GM23338 (cell line): ENCODE results near the gene NELFE.

Experiments used
- JUNB ChIP-seq: IDR thresholded peaks from one replicate; pipeline ENCODE4 v1.6.1; 2016; ENCODE audit warnings: antibody characterized with exemption; ENCODE audit not compliant: unreplicated experiment
- POLR2AphosphoS5 ChIP-seq: IDR thresholded peaks from 2 replicates; pipeline ENCODE4 v1.6.1; 2016; ENCODE audit warnings: antibody characterized with exemption, low read depth
- ZNF114 ChIP-seq: fragments of 250-450 bp; sonication (Bioruptor Pico); IDR thresholded peaks from 2 replicates; pipeline ENCODE4 v1.5.0; 2020; ENCODE audit warnings: mild to moderate bottlenecking, moderate library complexity
- ZNF331 ChIP-seq: fragments of 250-450 bp; sonication (Bioruptor Pico); IDR thresholded peaks from 2 replicates; pipeline ENCODE4 v1.5.0; 2020; ENCODE audit warnings: low read depth, mild to moderate bottlenecking, moderate library complexity
- TF ChIP-seq, protein P1 (sequence below), 2 experiments: fragments of 200-600 bp in 1 of 2; sonication (generic) in 1 of 2; conservative IDR thresholded peaks; 2 replicates each; pipeline versions ENCODE4 v1.5.1 to v1.6.1; 2016 to 2017; ENCODE audit warnings: antibody characterized with exemption in 2 of 2, low read depth in 2 of 2, mild to moderate bottlenecking in 2 of 2, moderate library complexity in 1 of 2

- TF ChIP-seq, protein P1, sequence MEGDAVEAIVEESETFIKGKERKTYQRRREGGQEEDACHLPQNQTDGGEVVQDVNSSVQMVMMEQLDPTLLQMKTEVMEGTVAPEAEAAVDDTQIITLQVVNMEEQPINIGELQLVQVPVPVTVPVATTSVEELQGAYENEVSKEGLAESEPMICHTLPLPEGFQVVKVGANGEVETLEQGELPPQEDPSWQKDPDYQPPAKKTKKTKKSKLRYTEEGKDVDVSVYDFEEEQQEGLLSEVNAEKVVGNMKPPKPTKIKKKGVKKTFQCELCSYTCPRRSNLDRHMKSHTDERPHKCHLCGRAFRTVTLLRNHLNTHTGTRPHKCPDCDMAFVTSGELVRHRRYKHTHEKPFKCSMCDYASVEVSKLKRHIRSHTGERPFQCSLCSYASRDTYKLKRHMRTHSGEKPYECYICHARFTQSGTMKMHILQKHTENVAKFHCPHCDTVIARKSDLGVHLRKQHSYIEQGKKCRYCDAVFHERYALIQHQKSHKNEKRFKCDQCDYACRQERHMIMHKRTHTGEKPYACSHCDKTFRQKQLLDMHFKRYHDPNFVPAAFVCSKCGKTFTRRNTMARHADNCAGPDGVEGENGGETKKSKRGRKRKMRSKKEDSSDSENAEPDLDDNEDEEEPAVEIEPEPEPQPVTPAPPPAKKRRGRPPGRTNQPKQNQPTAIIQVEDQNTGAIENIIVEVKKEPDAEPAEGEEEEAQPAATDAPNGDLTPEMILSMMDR (conservative IDR thresholded peaks at IDR 0.05; ENCODE audit: low read depth in 2 of 2), result no peak
- TF ChIP-seq JUNB, result no peak
- no peak for TF ChIP-seq ZNF331 (CRISPR knock-in tag)
- no peak for TF ChIP-seq POLR2AphosphoS5
- TF ChIP-seq ZNF114 (CRISPR knock-in tag), result no peak
These were observed 9.6 kb upstream of the NELFE start for GRCh38 chr6:31968326-31968725.
